Endothelial cell of umbilical vein (primary cell): ENCODE measurements around the gene PPM1F. TPM values are rescaled to one million over a fixed set of nuclear protein-coding genes. Genes with fewer than 3 reads are reported as not detected.

Source experiments
- BruUV-seq: library from RNA; stranded (reverse); fragments of 400-500 nt; replicated peaks from 2 replicates; lab custom pipeline; 2021; lab: Mats Ljungman, UMichigan
- CTCF ChIA-PET: fragments of 300-600, 350-600 bp; sonication (Branson Sonifier 250); formaldehyde crosslinking; loops from one replicate; lab custom pipeline; 2021; ENCODE audit warnings: antibody characterized with exemption, inconsistent platforms; lab: Charles Lee
- POLR2A ChIA-PET: fragments of 300-600, 350-600 bp; sonication (Branson Sonifier 250); formaldehyde crosslinking; loops from one replicate; lab custom pipeline; 2021; ENCODE audit warnings: antibody characterized with exemption, inconsistent platforms; lab: Charles Lee
- DNase-seq: peaks from one replicate; pipeline ENCODE4 v3.0.0-alpha.2; 2011; ENCODE audit warnings: low read depth, low spot score
- FAIRE-seq: peaks from 2 replicates; lab custom pipeline; 2011; peaks lifted over from hg19 to GRCh38; lab: Jason Lieb, UNC
- H2AFZ ChIP-seq: 2 replicates; pipeline ENCODE4 v1.6.0; 2012; ENCODE audit warnings: low read depth, low read length, control low read depth, inconsistent platforms
- H3K27ac ChIP-seq: 2 replicates; pipeline ENCODE4 v1.5.1; 2011; ENCODE audit warnings: low read depth, mild to moderate bottlenecking, control low read depth, low read length, moderate library complexity; ENCODE audit not compliant: insufficient read depth
- H3K27me3 ChIP-seq, 2 experiments: 2 replicates each; pipeline versions ENCODE4 v1.6.0 to v1.6.1; 2011; ENCODE audit warnings: low read length in 2 of 2, mixed read lengths in 1 of 2; ENCODE audit not compliant: control insufficient read depth in 2 of 2, insufficient read depth in 2 of 2
- H3K36me3 ChIP-seq, 2 experiments: 2 replicates in 1 of 2; 3 replicates in 1 of 2; pipeline ENCODE4 v1.5.1; 2011; ENCODE audit warnings: low read length in 2 of 2, mild to moderate bottlenecking in 1 of 2, moderate library complexity in 1 of 2; ENCODE audit not compliant: control insufficient read depth in 2 of 2, insufficient read depth in 2 of 2; ENCODE audit errors: extremely low read depth in 1 of 2
- H3K4me1 ChIP-seq: 3 replicates; pipeline ENCODE4 v1.5.1; 2011; ENCODE audit warnings: mild to moderate bottlenecking, low read length; ENCODE audit not compliant: control insufficient read depth, insufficient read depth; ENCODE audit errors: extremely low read depth
- H3K4me2 ChIP-seq: 2 replicates; pipeline ENCODE4 v1.6.1; 2011; ENCODE audit warnings: low read length, control low read depth, mixed read lengths; ENCODE audit not compliant: insufficient read depth
- H3K4me3 ChIP-seq, 3 experiments: fragments of 200-600 bp in 1 of 3; sonication (generic), shearing (Covaris generic) in 1 of 3; replicated peaks in 1 of 3; 2 replicates each; pipeline ENCODE4 v1.5.1; 2011 to 2016; ENCODE audit warnings: control low read depth in 3 of 3, low read length in 3 of 3, mild to moderate bottlenecking in 2 of 3, inconsistent platforms in 1 of 3, low read depth in 1 of 3, moderate library complexity in 1 of 3; ENCODE audit not compliant: insufficient read depth in 1 of 3
- H3K79me2 ChIP-seq: 2 replicates; pipeline ENCODE4 v1.6.0; 2012; ENCODE audit warnings: low read length, inconsistent platforms; ENCODE audit not compliant: control insufficient read depth, insufficient read depth
- H3K9ac ChIP-seq: replicated peaks from 2 replicates; pipeline ENCODE3; 2011; ENCODE audit warnings: low read length, control low read depth; ENCODE audit not compliant: insufficient read depth; ENCODE audit errors: extremely low read depth
- H3K9me1 ChIP-seq: replicated peaks from 3 replicates; pipeline ENCODE4 v1.6.0; 2011; ENCODE audit warnings: mild to moderate bottlenecking, low read length; ENCODE audit not compliant: control insufficient read depth, insufficient read depth; ENCODE audit errors: extremely low read depth
- H3K9me3 ChIP-seq: replicated peaks from 2 replicates; pipeline ENCODE4 v1.5.1; 2012; ENCODE audit warnings: low read length, inconsistent platforms; ENCODE audit not compliant: control insufficient read depth, insufficient read depth
- H4K20me1 ChIP-seq: replicated peaks from 2 replicates; pipeline ENCODE3; 2011; ENCODE audit warnings: mild to moderate bottlenecking, low read length; ENCODE audit not compliant: control insufficient read depth, insufficient read depth; ENCODE audit errors: extremely low read depth
- CTCF ChIP-seq, 2 donors: IDR thresholded peaks; 1 replicate in 1 of 2; 2 replicates in 1 of 2; pipeline ENCODE4 v1.5.1; 2011; ENCODE audit warnings: low read length in 2 of 2, mild to moderate bottlenecking in 2 of 2, moderate library complexity in 2 of 2, control low read depth in 1 of 2, inconsistent platforms in 1 of 2, low read depth in 1 of 2; ENCODE audit not compliant: insufficient read depth in 1 of 2; ENCODE audit errors: extremely low read depth in 1 of 2
- EZH2 ChIP-seq: IDR thresholded peaks from 2 replicates; pipeline ENCODE4 v1.6.1; 2012; ENCODE audit warnings: borderline replicate concordance, low read depth, mild to moderate bottlenecking, moderate library complexity, low read length, inconsistent platforms; ENCODE audit not compliant: severe bottlenecking
- FOS ChIP-seq: IDR thresholded peaks from 2 replicates; pipeline ENCODE4 v1.6.1; 2011; ENCODE audit warnings: mild to moderate bottlenecking, low read length, moderate library complexity, borderline replicate concordance; ENCODE audit not compliant: insufficient read depth
- GATA2 ChIP-seq: IDR thresholded peaks from 2 replicates; pipeline ENCODE4 v1.7.0; 2011; ENCODE audit warnings: low read depth, mild to moderate bottlenecking, moderate library complexity, mixed read lengths, low read length; ENCODE audit not compliant: insufficient read length, insufficient read depth
- JUN ChIP-seq: IDR thresholded peaks from 2 replicates; pipeline ENCODE4 v1.6.1; 2011; ENCODE audit warnings: borderline replicate concordance, low read depth; ENCODE audit not compliant: insufficient read length, insufficient read depth
- MAX ChIP-seq: IDR thresholded peaks from 2 replicates; pipeline ENCODE4 v1.6.1; 2011; ENCODE audit not compliant: insufficient read depth, insufficient read length
- MYC ChIP-seq: IDR thresholded peaks from one replicate; pipeline ENCODE4 v1.6.1; 2011; ENCODE audit warnings: mild to moderate bottlenecking, low read depth, low read length
- POLR2A ChIP-seq: IDR thresholded peaks from 2 replicates; pipeline ENCODE4 v1.6.1; 2012; ENCODE audit warnings: low read depth, mild to moderate bottlenecking, control low read depth, low read length
- POLR2AphosphoS5 ChIP-seq: IDR thresholded peaks from 2 replicates; pipeline ENCODE4 v1.6.1; 2012; ENCODE audit warnings: low read depth, mild to moderate bottlenecking, control low read depth, low read length, moderate library complexity; ENCODE audit not compliant: insufficient read depth
- dilution Hi-C: fragments of 300-500 bp; cut with MboI; formaldehyde crosslinking; loops from one replicate; pipeline ENCODE4 v1.15.0; 2019; ENCODE audit warnings: low sequenced_read_pairs; ENCODE audit not compliant: extremely low pct_ligation_motif_present
- intact Hi-C: fragments of 100-400 bp; cut with micrococcal nuclease; formaldehyde crosslinking; loops from one replicate; pipeline ENCODE4 v1.10.0; 2022
- polyA plus RNA-seq, 4 experiments: library from polyadenylated mRNA; depleted of rRNA in 3 of 4; stranded (reverse) in 3 of 4; unstranded in 1 of 4; fragments of >200 nt; gene quantifications; 2 replicates each; pipeline versions ENCODE4 v1.2.1 to v1.2.3, GENCODE V29; 2011 to 2012; ENCODE audit warnings: missing spikeins in 1 of 4
- total RNA-seq: library from RNA; stranded (reverse); gene quantifications from 2 replicates; pipeline ENCODE4 v1.2.3, GENCODE V29; 2021

PPM1F gene
- total and polyA plus RNA-seq, 2 donors (not counting 3 experiments of a cell fraction or from before 2014, with no cell fraction given), result 107 to 178 TPM

- H2AFZ ChIP-seq, result peak overlapping the region; percentile 7
- TF ChIP-seq FOS (no peak), MAX (no peak), POLR2AphosphoS5 (peak; percentile 76), POLR2A (no peak), MYC (peak; percentile 65), EZH2 (no peak), JUN (peak; percentile 12), GATA2 (no peak), CTCF (IDR thresholded peaks at IDR 0.05; ENCODE audit: extremely low read depth in 1 of 2, insufficient read depth in 1 of 2, low read depth in 1 of 2, low read length in 2 of 2) (peak; percentile 99)
- dilution Hi-C loops, result loop anchor here (10.0 to 25.0 kb wide), 3 partner anchors 83 to 226 kb away; no protein-coding TSS in a partner anchor
- H4K20me1 ChIP-seq, result no peaks in the 10 kb centered on the region
- H3K4me2 ChIP-seq, result peak overlapping the region; percentile 31
- H3K27ac ChIP-seq, result peak overlapping the region; percentile 86
- peaks cover 60% of the 10 kb centered on the region for H3K4me1 ChIP-seq
- H3K79me2 ChIP-seq, result peaks cover 49% of the 10 kb centered on the region
- ChIA-PET CTCF (interaction anchor here (0.9 to 13.1 kb wide), 11 partner anchors 12 to 230 kb away, joined by 3 to 292 read pairs (median 5); partner anchors contain the start of gene PPM1F), POLR2A (no interaction called here)
- H3K9me1 ChIP-seq, result no peaks in the 10 kb centered on the region
- TSS peak; percentile 12 for BruUV-seq
- DNase-seq, result peak; percentile 95
- FAIRE-seq, result peak; percentile 99
- H3K9ac ChIP-seq, result peak overlapping the region; percentile 56
- H3K9me3 ChIP-seq, result no peaks in the 10 kb centered on the region
- peaks cover 19 to 31% of the 10 kb centered on the region in 2 experiments for H3K36me3 ChIP-seq
- no peak overlapping the region for H3K4me3 ChIP-seq
- intact Hi-C loops, result loop anchor here (1.0 to 5.0 kb wide), 6 partner anchors 9 to 225 kb away; partner anchors contain the start of genes MAPK1, PPM1F and TOP3B
- no peaks in the 10 kb centered on the region for H3K27me3 ChIP-seq
Observed at GRCh38 chr22:21938071-21938822, 14.4 kb downstream of the PPM1F start.
